A549 (cell line): ENCODE results near the gene SETD2.

Source experiments
- BHLHE40 ChIP-seq: IDR thresholded peaks from 2 replicates; pipeline ENCODE4 v1.6.1; 2012; ENCODE audit warnings: low read depth, low read length, inconsistent platforms
- CTCF ChIP-seq: fragments of >200 bp; sonication (Bioruptor Twin); formaldehyde crosslinking; IDR thresholded peaks from 3 replicates; pipeline ENCODE4 v1.5.1; 2016
- EP300 ChIP-seq, 2 experiments: fragments of >200 bp; sonication (Bioruptor Twin); formaldehyde crosslinking; IDR thresholded peaks; 2 replicates in 1 of 2; 3 replicates in 1 of 2; pipeline ENCODE4 v1.6.1; 2016 to 2017
- MAX ChIP-seq: IDR thresholded peaks from 2 replicates; pipeline ENCODE4 v1.6.1; 2012
- PBX3 ChIP-seq: IDR thresholded peaks from 2 replicates; pipeline ENCODE4 v1.6.1; 2012
- POLR2A ChIP-seq: IDR thresholded peaks from 2 replicates; pipeline ENCODE4 v1.6.1; 2012; ENCODE audit warnings: mild to moderate bottlenecking, low read length
- RAD21 ChIP-seq, 2 experiments: fragments of >200 bp in 1 of 2; sonication (Bioruptor Twin) in 1 of 2; formaldehyde crosslinking in 1 of 2; IDR thresholded peaks in 1 of 2; conservative IDR thresholded peaks in 1 of 2; 2 replicates in 1 of 2; 3 replicates in 1 of 2; pipeline ENCODE4 v1.6.1; 2012 to 2018; ENCODE audit warnings: inconsistent platforms in 1 of 2
- RCOR1 ChIP-seq: fragments of 150-350 bp; IDR thresholded peaks from 2 replicates; pipeline ENCODE4 v1.6.1; 2014; ENCODE audit warnings: antibody characterized with exemption, low read length, low read depth
- REST ChIP-seq: fragments of 200-600 bp; sonication (generic); IDR thresholded peaks from 2 replicates; pipeline ENCODE4 v1.6.1; 2016; ENCODE audit warnings: antibody characterized with exemption, mild to moderate bottlenecking, moderate library complexity
- SREBF2 ChIP-seq: fragments of 450-650 bp; IDR thresholded peaks from 2 replicates; pipeline ENCODE4 v1.6.1; 2014; ENCODE audit warnings: mild to moderate bottlenecking, moderate library complexity
- TP53 ChIP-seq: fragments of 250-450 bp; sonication (Bioruptor Pico); IDR thresholded peaks from 2 replicates; pipeline ENCODE4 v1.5.0; 2021; ENCODE audit warnings: mild to moderate bottlenecking, moderate library complexity

GRCh38 chr3:46984591-46985459 lies 179.1 kb downstream of the SETD2 start:
- TF ChIP-seq CTCF, result no peak
- TF ChIP-seq TP53 (CRISPR knock-in tag), result no peak
- no peak for TF ChIP-seq BHLHE40
- TF ChIP-seq EP300 (IDR thresholded peaks at IDR 0.05), result no peak
- TF ChIP-seq RCOR1, result no peak
- no peak for TF ChIP-seq MAX
- TF ChIP-seq RAD21 (conservative IDR thresholded peaks at IDR 0.05 in 1 of 2, IDR thresholded peaks at IDR 0.05 in 1 of 2), result no peak
- TF ChIP-seq SREBF2, result no peak
- TF ChIP-seq PBX3, result no peak
- TF ChIP-seq REST, result no peak
- no peak for TF ChIP-seq POLR2A
